Naive thymus-derived CD4-positive, alpha-beta T cell (primary cell): Measurements from ENCODE around the gene KCNH1. TPM values are rescaled to one million over a fixed set of nuclear protein-coding genes. Genes with fewer than 3 reads are reported as not detected.

Experiments
- ATAC-seq: fragments of 150-1000 bp; cut with Tn5 transposase; 2 replicates; pipeline ENCODE4 v1.10.0; 2021; ENCODE audit warnings: mild to moderate bottlenecking, moderate library complexity
- CTCF ChIA-PET: fragments of 350-600 bp; sonication (Branson Sonifier 250); formaldehyde crosslinking; loops from one replicate; lab custom pipeline; 2021; ENCODE audit warnings: antibody characterized with exemption; lab: Charles Lee
- POLR2A ChIA-PET: fragments of 350-600 bp; sonication (Branson Sonifier 250); formaldehyde crosslinking; loops from one replicate; lab custom pipeline; 2021; ENCODE audit warnings: antibody characterized with exemption, inconsistent platforms; lab: Charles Lee
- DNase-seq, 9 donors: peaks; one replicate each; pipeline versions ENCODE4 v3.0.0 to v3.0.0-alpha.2; 2020 to 2022; ENCODE audit warnings: mixed read lengths in 1 of 9
- H3K27ac ChIP-seq: one replicate; pipeline ENCODE4 v1.7.0; 2013; ENCODE audit warnings: mild to moderate bottlenecking, low read depth, low read length, moderate library complexity
- H3K27me3 ChIP-seq, 2 donors: one replicate each; pipeline ENCODE4 v1.7.0; 2013; ENCODE audit warnings: low read length in 2 of 2, mild to moderate bottlenecking in 2 of 2, moderate library complexity in 2 of 2; ENCODE audit not compliant: control insufficient read depth in 2 of 2, insufficient read depth in 2 of 2
- H3K36me3 ChIP-seq, 3 experiments: 1 replicate in 2 of 3; 2 replicates in 1 of 3; pipeline ENCODE4 v1.7.0; 2013; ENCODE audit warnings: low read length in 3 of 3, mild to moderate bottlenecking in 3 of 3, moderate library complexity in 1 of 3; ENCODE audit not compliant: insufficient read depth in 3 of 3, control insufficient read depth in 2 of 3
- H3K4me1 ChIP-seq, 2 donors: one replicate each; pipeline ENCODE4 v1.7.0; 2013; ENCODE audit warnings: low read length in 2 of 2, mild to moderate bottlenecking in 2 of 2, moderate library complexity in 1 of 2; ENCODE audit not compliant: control insufficient read depth in 2 of 2, insufficient read depth in 2 of 2
- H3K4me3 ChIP-seq: 2 replicates; pipeline ENCODE4 v1.7.0; 2013; ENCODE audit warnings: mild to moderate bottlenecking, low read length
- H3K9me3 ChIP-seq, 3 experiments: 1 replicate in 2 of 3; 2 replicates in 1 of 3; pipeline ENCODE4 v1.7.0; 2013; ENCODE audit warnings: low read length in 3 of 3; ENCODE audit not compliant: control insufficient read depth in 2 of 3
- H3K27ac Mint-ChIP-seq, 9 donors: one replicate each; pipeline ENCODE4 v1.8.0; 2020 to 2022; ENCODE audit warnings: mixed read lengths in 9 of 9, mild to moderate bottlenecking in 8 of 9, moderate library complexity in 5 of 9, inconsistent platforms in 2 of 9
- H3K27me3 Mint-ChIP-seq, 5 donors: one replicate each; pipeline ENCODE4 v1.8.0; 2021 to 2022; ENCODE audit warnings: mixed read lengths in 5 of 5, mild to moderate bottlenecking in 1 of 5
- H3K36me3 Mint-ChIP-seq, 5 donors: one replicate each; pipeline ENCODE4 v1.8.0; 2020 to 2022; ENCODE audit warnings: mixed read lengths in 5 of 5, mild to moderate bottlenecking in 3 of 5, inconsistent platforms in 1 of 5
- H3K4me1 Mint-ChIP-seq, 7 donors: one replicate each; pipeline ENCODE4 v1.8.0; 2020 to 2022; ENCODE audit warnings: mixed read lengths in 7 of 7, mild to moderate bottlenecking in 3 of 7, inconsistent platforms in 1 of 7
- H3K4me3 Mint-ChIP-seq, 10 donors: one replicate each; pipeline ENCODE4 v1.8.0; 2020 to 2022; ENCODE audit warnings: mild to moderate bottlenecking in 10 of 10, mixed read lengths in 10 of 10, moderate library complexity in 6 of 10, inconsistent platforms in 2 of 10
- H3K9me3 Mint-ChIP-seq, 11 donors: one replicate each; pipeline ENCODE4 v1.8.0; 2020 to 2022; ENCODE audit warnings: mixed read lengths in 11 of 11, mild to moderate bottlenecking in 4 of 11, inconsistent platforms in 1 of 11, moderate library complexity in 1 of 11
- intact Hi-C, 2 donors: fragments of 100-400 bp; cut with micrococcal nuclease; formaldehyde crosslinking; loops; one replicate each; pipeline ENCODE4 v1.15.1; 2023
- polyA plus RNA-seq, 2 donors: library from polyadenylated mRNA; unstranded; fragments of 300-500 nt; fragmentation: Illumina TruSeq; gene quantifications; one replicate each; pipeline ENCODE4 v1.2.3, GENCODE V29; 2021
- total RNA-seq, 6 experiments: library from RNA in 5 of 6; stranded (reverse) in 5 of 6; gene quantifications; 1 replicate in 5 of 6; 2 replicates in 1 of 6; pipeline ENCODE4 v1.2.3 and lab custom pipeline; 2021 to 2026

The KCNH1 gene
- total and polyA plus RNA-seq, 7 experiments from 2014 or later = not detected

DNA sequence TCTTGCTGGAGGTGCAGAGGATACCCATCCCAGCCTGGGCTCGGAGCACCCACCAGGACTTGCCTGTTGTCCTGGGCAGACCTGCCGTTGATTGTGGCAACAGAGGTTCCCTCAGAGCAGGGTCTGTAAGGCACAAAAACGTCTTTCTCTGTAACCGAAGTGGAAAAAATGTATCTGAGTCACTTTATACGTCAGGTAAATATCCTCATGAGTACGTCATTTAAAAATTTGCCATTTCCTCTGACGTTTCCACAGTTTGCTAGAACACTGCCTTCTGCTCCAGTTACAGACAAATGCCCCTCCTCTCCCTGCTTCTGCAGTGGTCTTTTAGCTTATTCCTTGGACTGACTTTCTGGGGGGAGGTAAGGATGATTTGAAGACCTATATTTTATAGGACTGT is 478.4 kb downstream of the KCNH1 start:
- no peaks in the 10 kb centered on the region for H3K36me3 ChIP-seq
- DNase-seq (no peak), ATAC-seq (no peak)
- ChIA-PET POLR2A (no interaction called here), CTCF (no interaction called here)
- no peak overlapping the region for H3K27ac ChIP-seq
- H3K4me1 ChIP-seq = no peaks in the 10 kb centered on the region
- peaks cover 0 to 5% (median 0%) of the 10 kb centered on the region in 5 donors for H3K36me3 Mint-ChIP-seq
- no peak overlapping the region for H3K4me3 Mint-ChIP-seq
- intact Hi-C loops = no loop called here
- no peaks in the 10 kb centered on the region for H3K4me1 Mint-ChIP-seq
- H3K27me3 ChIP-seq = no peaks in the 10 kb centered on the region
- H3K9me3 Mint-ChIP-seq = peaks cover 0 to 8% (median 0%) of the 10 kb centered on the region in 11 donors
- no peaks in the 10 kb centered on the region for H3K9me3 ChIP-seq
- H3K27me3 Mint-ChIP-seq = peaks cover 0 to 6% (median 0%) of the 10 kb centered on the region in 5 donors
- H3K4me3 ChIP-seq = no peak overlapping the region
- no peak overlapping the region for H3K27ac Mint-ChIP-seq

GRCh38 chr1:210654176-210654981 is 479.6 kb downstream of the KCNH1 start:
- no peaks in the 10 kb centered on the region for H3K27me3 Mint-ChIP-seq
- no peaks in the 10 kb centered on the region for H3K4me1 Mint-ChIP-seq
- POLR2A ChIA-PET = no interaction called here
- Histone ChIP-seq H3K4me3 (no peak overlapping the region), H3K27ac (no peak overlapping the region), H3K36me3 (no peaks in the 10 kb centered on the region), H3K4me1 (no peaks in the 10 kb centered on the region), H3K9me3 (no peaks in the 10 kb centered on the region), H3K27me3 (no peaks in the 10 kb centered on the region)
- H3K4me3 Mint-ChIP-seq = no peak overlapping the region
- H3K27ac Mint-ChIP-seq = no peak overlapping the region
- H3K36me3 Mint-ChIP-seq = peaks cover 0 to 5% (median 0%) of the 10 kb centered on the region in 5 donors
- CTCF ChIA-PET = no interaction called here
- intact Hi-C loops = no loop called here
- peaks cover 0 to 8% (median 0%) of the 10 kb centered on the region in 11 donors for H3K9me3 Mint-ChIP-seq
- ATAC-seq = no peak
- peak in 2 of 9 donors; percentile 5 to 7 for DNase-seq

DNA sequence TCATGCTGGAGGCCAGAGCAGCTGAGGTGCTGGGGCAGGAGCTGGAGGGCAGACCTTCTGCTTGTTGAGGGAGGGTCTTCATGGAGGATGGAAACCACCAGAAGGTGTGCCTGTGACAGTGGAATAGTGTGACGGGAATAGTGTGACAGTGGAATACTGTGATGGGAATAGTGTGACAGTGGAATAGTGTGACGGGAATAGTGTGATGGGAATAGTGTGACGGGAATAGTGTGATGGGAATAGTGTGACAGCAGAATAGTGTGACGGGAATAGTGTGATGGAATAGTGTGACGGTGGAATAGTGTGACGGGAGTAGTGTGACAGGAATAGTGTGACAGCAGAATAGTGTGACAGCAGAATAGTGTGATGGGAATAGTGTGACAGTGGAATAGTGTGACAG is 480.2 kb downstream of the KCNH1 start:
- no peaks in the 10 kb centered on the region for H3K27me3 ChIP-seq
- peak; percentile 51 for ATAC-seq
- H3K4me1 ChIP-seq = no peaks in the 10 kb centered on the region
- peaks cover 0 to 5% (median 0%) of the 10 kb centered on the region in 5 donors for H3K36me3 Mint-ChIP-seq
- no peaks in the 10 kb centered on the region for H3K4me1 Mint-ChIP-seq
- H3K27me3 Mint-ChIP-seq = no peaks in the 10 kb centered on the region
- peaks cover 0 to 7% (median 0%) of the 10 kb centered on the region in 11 donors for H3K9me3 Mint-ChIP-seq
- ChIA-PET POLR2A (no interaction called here), CTCF (no interaction called here)
- H3K27ac Mint-ChIP-seq = no peak overlapping the region
- intact Hi-C loops = no loop called here
- H3K27ac ChIP-seq = no peak overlapping the region
- no peak overlapping the region for H3K4me3 ChIP-seq
- no peak overlapping the region for H3K4me3 Mint-ChIP-seq
- H3K36me3 ChIP-seq = no peaks in the 10 kb centered on the region
- no peaks in the 10 kb centered on the region for H3K9me3 ChIP-seq
- DNase-seq = no peak

DNA sequence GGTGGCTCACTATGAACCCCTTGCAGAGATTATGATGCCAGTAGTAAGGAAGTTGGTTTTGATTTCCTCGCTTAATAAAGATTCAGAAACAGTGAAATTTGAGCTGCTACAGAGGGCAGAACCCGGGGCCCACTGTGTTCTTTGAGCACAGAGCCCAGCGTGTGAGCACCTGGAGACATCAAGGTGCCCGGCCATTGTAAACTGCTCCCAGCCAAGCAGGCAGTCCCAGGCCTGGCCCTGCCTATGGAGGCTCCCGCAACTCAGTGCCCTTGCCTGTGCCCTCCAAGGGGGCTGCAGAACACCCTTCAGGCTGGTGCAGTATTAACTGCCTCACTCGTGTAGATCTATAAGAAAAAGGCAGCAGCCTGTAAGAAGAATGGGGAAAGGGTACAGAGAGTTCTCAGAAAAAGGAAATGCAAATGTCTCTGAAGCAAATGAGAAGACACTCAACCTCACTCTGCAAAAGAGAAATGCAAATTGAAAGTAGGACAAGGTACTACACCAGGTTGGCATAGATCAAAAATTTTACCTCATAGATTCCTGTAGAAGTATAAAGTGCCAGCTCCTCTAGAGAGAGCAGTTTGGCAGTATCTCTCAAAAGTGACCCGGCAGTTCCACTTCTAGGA is 481.5 kb downstream of the KCNH1 start:
- Histone ChIP-seq H3K4me3 (no peak overlapping the region), H3K27ac (no peak overlapping the region), H3K4me1 (no peaks in the 10 kb centered on the region), H3K9me3 (no peaks in the 10 kb centered on the region), H3K36me3 (no peaks in the 10 kb centered on the region), H3K27me3 (no peaks in the 10 kb centered on the region)
- H3K9me3 Mint-ChIP-seq = peaks cover 0 to 4% (median 0%) of the 10 kb centered on the region in 11 donors
- no peaks in the 10 kb centered on the region for H3K27me3 Mint-ChIP-seq
- ATAC-seq (no peak), DNase-seq (no peak)
- peaks cover 0 to 10% (median 0%) of the 10 kb centered on the region in 7 donors for H3K4me1 Mint-ChIP-seq
- H3K4me3 Mint-ChIP-seq = no peak overlapping the region
- H3K36me3 Mint-ChIP-seq = no peaks in the 10 kb centered on the region
- intact Hi-C loops = no loop called here
- ChIA-PET CTCF (no interaction called here), POLR2A (no interaction called here)
- H3K27ac Mint-ChIP-seq = no peak overlapping the region

DNA sequence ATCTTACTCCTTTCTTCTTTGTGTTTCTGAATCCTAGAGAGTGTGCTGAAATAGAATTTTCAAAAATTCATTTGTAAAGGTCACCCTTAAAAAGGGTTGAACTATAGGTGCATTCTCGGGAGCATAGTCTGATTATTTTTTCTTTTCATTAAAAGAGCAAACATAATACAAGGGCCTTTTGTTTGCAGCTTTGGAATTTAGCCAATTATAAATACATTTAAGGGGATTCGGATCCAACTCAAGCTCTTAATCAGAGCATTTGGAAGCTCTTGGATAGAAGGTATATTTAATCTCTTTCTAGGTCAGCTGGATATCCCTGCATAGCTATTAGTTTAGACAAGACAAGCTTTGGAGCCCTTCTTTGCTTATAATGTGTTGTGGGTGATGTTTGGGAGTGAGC is 483.5 kb downstream of the KCNH1 start:
- Mint-ChIP-seq H3K4me3 (no peak overlapping the region), H3K36me3 (no peaks in the 10 kb centered on the region), H3K4me1 (peaks cover 0 to 10% (median 0%) of the 10 kb centered on the region in 7 donors), H3K27me3 (no peaks in the 10 kb centered on the region), H3K9me3 (peaks cover 0 to 4% (median 0%) of the 10 kb centered on the region in 11 donors), H3K27ac (no peak overlapping the region)
- Histone ChIP-seq H3K36me3 (no peaks in the 10 kb centered on the region), H3K27me3 (no peaks in the 10 kb centered on the region), H3K4me1 (no peaks in the 10 kb centered on the region), H3K9me3 (no peaks in the 10 kb centered on the region), H3K4me3 (no peak overlapping the region), H3K27ac (no peak overlapping the region)
- DNase-seq = no peak
- intact Hi-C loops = no loop called here
- no peak for ATAC-seq
- ChIA-PET POLR2A (no interaction called here), CTCF (no interaction called here)

GRCh38 chr1:210648588-210649269 is 485.2 kb downstream of the KCNH1 start:
- DNase-seq (no peak), ATAC-seq (no peak)
- H3K27me3 Mint-ChIP-seq = no peaks in the 10 kb centered on the region
- peaks cover 0 to 10% (median 0%) of the 10 kb centered on the region in 7 donors for H3K4me1 Mint-ChIP-seq
- Histone ChIP-seq H3K4me1 (no peaks in the 10 kb centered on the region), H3K36me3 (no peaks in the 10 kb centered on the region), H3K9me3 (no peaks in the 10 kb centered on the region), H3K27me3 (no peaks in the 10 kb centered on the region), H3K4me3 (no peak overlapping the region), H3K27ac (no peak overlapping the region)
- no peaks in the 10 kb centered on the region for H3K36me3 Mint-ChIP-seq
- H3K27ac Mint-ChIP-seq = no peak overlapping the region
- no peak overlapping the region for H3K4me3 Mint-ChIP-seq
- ChIA-PET CTCF (no interaction called here), POLR2A (no interaction called here)
- peaks cover 0 to 1% (median 0%) of the 10 kb centered on the region in 11 donors for H3K9me3 Mint-ChIP-seq
- intact Hi-C loops = no loop called here
